Keratinocyte (primary cell): ENCODE data around the gene CPNE9. TPM values are rescaled to one million over a fixed set of nuclear protein-coding genes. Genes with fewer than 3 reads are reported as not detected.

Source experiments
- DNase-seq: peaks from one replicate; pipeline ENCODE4 v3.0.0-alpha.2; 2011; ENCODE audit warnings: low read depth, missing footprints, low spot score
- FAIRE-seq: peaks from 2 replicates; lab custom pipeline; 2011; peaks lifted over from hg19 to GRCh38; lab: Jason Lieb, UNC
- H2AFZ ChIP-seq: 2 replicates; pipeline ENCODE4 v1.6.0; 2012; ENCODE audit warnings: low read length, control low read depth, inconsistent platforms; ENCODE audit not compliant: control insufficient read depth
- H3K27ac ChIP-seq: 2 replicates; pipeline ENCODE4 v1.5.1; 2011; ENCODE audit warnings: low read length; ENCODE audit not compliant: control insufficient read depth, insufficient read depth
- H3K27me3 ChIP-seq: 3 replicates; pipeline ENCODE4 v1.6.0; 2011; ENCODE audit warnings: low read length; ENCODE audit not compliant: control insufficient read depth, insufficient read depth; ENCODE audit errors: extremely low read depth
- H3K36me3 ChIP-seq, 2 experiments: 2 replicates in 1 of 2; 3 replicates in 1 of 2; pipeline ENCODE4 v1.5.1; 2011; ENCODE audit warnings: low read length in 2 of 2, mild to moderate bottlenecking in 1 of 2; ENCODE audit not compliant: control insufficient read depth in 2 of 2, insufficient read depth in 2 of 2; ENCODE audit errors: extremely low read depth in 1 of 2
- H3K4me1 ChIP-seq: 3 replicates; pipeline ENCODE4 v1.5.1; 2011; ENCODE audit warnings: low read length; ENCODE audit not compliant: control insufficient read depth, insufficient read depth; ENCODE audit errors: extremely low read depth
- H3K4me2 ChIP-seq: 3 replicates; pipeline ENCODE4 v1.6.0; 2011; ENCODE audit warnings: low read depth, low read length; ENCODE audit not compliant: control insufficient read depth, insufficient read depth; ENCODE audit errors: extremely low read depth
- H3K4me3 ChIP-seq, 3 experiments: fragments of 200-600 bp in 1 of 3; sonication (generic) in 1 of 3; 2 replicates in 2 of 3; 3 replicates in 1 of 3; pipeline ENCODE4 v1.5.1; 2011 to 2016; ENCODE audit warnings: low read length in 3 of 3, mild to moderate bottlenecking in 3 of 3, control low read depth in 2 of 3, inconsistent platforms in 1 of 3, low read depth in 1 of 3, mixed read lengths in 1 of 3, mixed run types in 1 of 3, moderate library complexity in 1 of 3; ENCODE audit not compliant: control insufficient read depth in 2 of 3, insufficient read depth in 2 of 3; ENCODE audit errors: extremely low read depth in 1 of 3
- H3K79me2 ChIP-seq: 2 replicates; pipeline ENCODE4 v1.6.0; 2012; ENCODE audit warnings: low read length; ENCODE audit not compliant: control insufficient read depth, insufficient read depth
- H3K9ac ChIP-seq: 3 replicates; pipeline ENCODE4 v1.6.0; 2011; ENCODE audit warnings: low read length; ENCODE audit not compliant: control insufficient read depth, insufficient read depth; ENCODE audit errors: extremely low read depth
- H3K9me1 ChIP-seq: 3 replicates; pipeline ENCODE4 v1.6.0; 2011; ENCODE audit warnings: low read length; ENCODE audit not compliant: control insufficient read depth, insufficient read depth; ENCODE audit errors: extremely low read depth
- H3K9me3 ChIP-seq: 2 replicates; pipeline ENCODE4 v1.5.1; 2012; ENCODE audit warnings: low read depth, low read length; ENCODE audit not compliant: control insufficient read depth
- H4K20me1 ChIP-seq: 3 replicates; pipeline ENCODE4 v1.6.0; 2011; ENCODE audit warnings: low read length; ENCODE audit not compliant: control insufficient read depth, insufficient read depth; ENCODE audit errors: extremely low read depth
- EZH2 ChIP-seq: IDR thresholded peaks from one replicate; pipeline ENCODE4 v1.6.1; 2012; ENCODE audit warnings: inconsistent platforms, mild to moderate bottlenecking, low read length, moderate library complexity
- dilution Hi-C: fragments of 300-500 bp; cut with MboI; formaldehyde crosslinking; loops from one replicate; pipeline ENCODE4 v1.7.0; 2020; ENCODE audit warnings: low sequenced_read_pairs; ENCODE audit not compliant: extremely low pct_ligation_motif_present
- polyA plus RNA-seq, 5 experiments: library from polyadenylated mRNA; depleted of rRNA in 3 of 5; stranded (reverse) in 3 of 5; stranded (forward) in 1 of 5; unstranded in 1 of 5; fragments of >200 nt; gene quantifications; 1 replicate in 1 of 5; 2 replicates in 3 of 5; 3 replicates in 1 of 5; pipeline versions ENCODE4 v1.2.1 to v1.2.3, GENCODE V29; 2011 to 2012; ENCODE audit warnings: missing spikeins in 2 of 5, low read depth in 1 of 5, low replicate concordance in 1 of 5
- TF ChIP-seq, protein P1 (sequence below), 3 experiments: IDR thresholded peaks in 1 of 3; conservative IDR thresholded peaks in 1 of 3; optimal IDR thresholded peaks in 1 of 3; 2 replicates in 2 of 3; 3 replicates in 1 of 3; pipeline versions ENCODE3 to v1.5.1; 2011; ENCODE audit warnings: low read length in 3 of 3, mild to moderate bottlenecking in 3 of 3, moderate library complexity in 2 of 3, control low read depth in 1 of 3, inconsistent platforms in 1 of 3; ENCODE audit not compliant: insufficient read depth in 2 of 3; ENCODE audit errors: extremely low read depth in 1 of 3

Gene CPNE9
- polyA plus RNA-seq, 1 donor (not counting 4 experiments of a cell fraction or from before 2014, with no cell fraction given): not detected

GRCh38 chr3:9710174-9710739 lies 6.6 kb downstream of the CPNE9 start:
- no peak for FAIRE-seq
- Histone ChIP-seq H3K27me3 (peaks cover 6% of the 10 kb centered on the region), H3K4me2 (no peak overlapping the region), H2AFZ (no peak overlapping the region), H3K4me1 (no peaks in the 10 kb centered on the region), H3K27ac (no peak overlapping the region), H4K20me1 (no peaks in the 10 kb centered on the region), H3K36me3 (no peaks in the 10 kb centered on the region), H3K4me3 (no peak overlapping the region), H3K9me1 (no peaks in the 10 kb centered on the region), H3K9ac (no peak overlapping the region), H3K79me2 (no peaks in the 10 kb centered on the region), H3K9me3 (no peaks in the 10 kb centered on the region)
- no peak for DNase-seq
- dilution Hi-C loops: no loop called here
- TF ChIP-seq, protein P1, sequence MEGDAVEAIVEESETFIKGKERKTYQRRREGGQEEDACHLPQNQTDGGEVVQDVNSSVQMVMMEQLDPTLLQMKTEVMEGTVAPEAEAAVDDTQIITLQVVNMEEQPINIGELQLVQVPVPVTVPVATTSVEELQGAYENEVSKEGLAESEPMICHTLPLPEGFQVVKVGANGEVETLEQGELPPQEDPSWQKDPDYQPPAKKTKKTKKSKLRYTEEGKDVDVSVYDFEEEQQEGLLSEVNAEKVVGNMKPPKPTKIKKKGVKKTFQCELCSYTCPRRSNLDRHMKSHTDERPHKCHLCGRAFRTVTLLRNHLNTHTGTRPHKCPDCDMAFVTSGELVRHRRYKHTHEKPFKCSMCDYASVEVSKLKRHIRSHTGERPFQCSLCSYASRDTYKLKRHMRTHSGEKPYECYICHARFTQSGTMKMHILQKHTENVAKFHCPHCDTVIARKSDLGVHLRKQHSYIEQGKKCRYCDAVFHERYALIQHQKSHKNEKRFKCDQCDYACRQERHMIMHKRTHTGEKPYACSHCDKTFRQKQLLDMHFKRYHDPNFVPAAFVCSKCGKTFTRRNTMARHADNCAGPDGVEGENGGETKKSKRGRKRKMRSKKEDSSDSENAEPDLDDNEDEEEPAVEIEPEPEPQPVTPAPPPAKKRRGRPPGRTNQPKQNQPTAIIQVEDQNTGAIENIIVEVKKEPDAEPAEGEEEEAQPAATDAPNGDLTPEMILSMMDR (optimal IDR thresholded peaks at IDR 0.05 in 1 of 3, IDR thresholded peaks at IDR 0.05 in 1 of 3, conservative IDR thresholded peaks at IDR 0.05 in 1 of 3; ENCODE audit: extremely low read depth in 1 of 3, insufficient read depth in 2 of 3, low read length in 3 of 3): no peak
- no peak for TF ChIP-seq EZH2

DNA sequence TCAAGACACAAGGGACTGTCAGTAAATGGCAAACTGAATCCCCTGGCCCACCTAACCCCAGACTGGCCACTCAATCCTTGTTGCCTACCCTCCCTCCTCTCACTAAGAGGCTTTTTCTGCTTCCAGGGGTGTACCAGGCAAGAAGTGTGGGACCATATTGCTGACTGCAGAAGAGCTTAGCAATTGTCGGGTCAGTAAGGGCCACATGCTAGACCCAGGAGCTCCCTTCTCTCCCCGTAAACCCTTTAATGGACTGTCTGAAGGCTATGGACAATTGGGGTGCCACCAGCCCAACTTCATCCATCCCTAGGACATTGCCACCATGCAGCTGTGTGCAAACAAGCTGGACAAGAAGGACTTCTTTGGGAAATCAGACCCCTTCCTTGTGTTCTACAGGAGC lies 8.8 kb downstream of the CPNE9 start:
- H3K4me1 ChIP-seq: peaks cover 3% of the 10 kb centered on the region
- H3K27me3 ChIP-seq: no peaks in the 10 kb centered on the region
- H2AFZ ChIP-seq: no peak overlapping the region
- no peak overlapping the region for H3K27ac ChIP-seq
- TF ChIP-seq, protein P1 (optimal IDR thresholded peaks at IDR 0.05 in 1 of 3, IDR thresholded peaks at IDR 0.05 in 1 of 3, conservative IDR thresholded peaks at IDR 0.05 in 1 of 3; ENCODE audit: extremely low read depth in 1 of 3, insufficient read depth in 2 of 3, low read length in 3 of 3): no peak
- no peak for TF ChIP-seq EZH2
- H3K4me2 ChIP-seq: no peak overlapping the region
- FAIRE-seq: no peak
- H3K79me2 ChIP-seq: no peaks in the 10 kb centered on the region
- no peaks in the 10 kb centered on the region for H3K9me1 ChIP-seq
- no peak for DNase-seq
- no peaks in the 10 kb centered on the region for H3K36me3 ChIP-seq
- no peaks in the 10 kb centered on the region for H4K20me1 ChIP-seq
- H3K9me3 ChIP-seq: no peaks in the 10 kb centered on the region
- dilution Hi-C loops: no loop called here
- H3K4me3 ChIP-seq: no peak overlapping the region
- no peak overlapping the region for H3K9ac ChIP-seq
